Testis (tissue), 3 donors: Measurements from ENCODE around the gene ATP1A4. TPM values are rescaled to one million over a fixed set of nuclear protein-coding genes. Genes with fewer than 3 reads are reported as not detected.

Experiments
- DNase-seq: peaks from one replicate; pipeline ENCODE4 v3.0.0-alpha.2; 2019
- H3K27ac ChIP-seq, 2 donors: fragments of 200-600 bp; sonication (generic); one replicate each; pipeline ENCODE4 v1.5.1; 2019
- H3K27me3 ChIP-seq: fragments of 200-600 bp; sonication (generic); one replicate; pipeline ENCODE4 v1.5.1; 2019
- H3K36me3 ChIP-seq: fragments of 200-600 bp; sonication (generic); one replicate; pipeline ENCODE4 v1.5.1; 2017; ENCODE audit warnings: low read depth; ENCODE audit errors: missing control alignments
- H3K4me1 ChIP-seq: fragments of 200-600 bp; sonication (generic); one replicate; pipeline ENCODE4 v1.5.1; 2019
- H3K4me3 ChIP-seq, 2 donors: fragments of 200-600 bp; sonication (generic); one replicate each; pipeline ENCODE4 v1.5.1; 2017 to 2019
- H3K9me3 ChIP-seq: fragments of 200-600 bp; sonication (generic); one replicate; pipeline ENCODE4 v1.5.1; 2017
- POLR2A ChIP-seq: fragments of 450-650 bp; IDR thresholded peaks from one replicate; pipeline ENCODE4 v1.6.1; 2017; ENCODE audit warnings: antibody characterized with exemption, mild to moderate bottlenecking, moderate library complexity
- WGBS, 2 donors: methylation state at CpG; one replicate each; pipeline ENCODE4 v1.1.5; 2018; 5-methylcytosine and 5-hydroxymethylcytosine counted together
- intact Hi-C: fragments of 100-400 bp; cut with DNase I; formaldehyde crosslinking; loops from one replicate; pipeline ENCODE4 v1.15.1; 2023; ENCODE audit warnings: low total_unique reads
- polyA plus RNA-seq: library from polyadenylated mRNA; stranded (reverse); fragments of 350-450 nt; fragmentation: Illumina TruSeq; extraction: RNeasy Lipid Tissue Mini Kit (QIAGEN cat#74804); gene quantifications from one replicate; pipeline ENCODE4 v1.2.3, GENCODE V29; 2014; ENCODE audit warnings: low read depth, low replicate concordance; ENCODE audit not compliant: insufficient read depth
- total RNA-seq, 2 donors: library from RNA; depleted of rRNA; stranded (reverse); fragments of >200 nt; gene quantifications; one replicate each; pipeline ENCODE4 v1.2.3, GENCODE V29; 2016
- TF ChIP-seq, protein P1 (sequence below), 3 experiments: fragments of 450-650 bp in 2 of 3; fragments of 200-600 bp in 1 of 3; sonication (generic) in 1 of 3; IDR thresholded peaks; one replicate each; pipeline ENCODE4 v1.5.1; 2016 to 2019; ENCODE audit warnings: antibody characterized with exemption in 3 of 3, mild to moderate bottlenecking in 2 of 3, moderate library complexity in 1 of 3

ATP1A4 gene
- total and polyA plus RNA-seq, 3 donors from 2014 or later: 13.3 to 38.6 (median 23.0) TPM

DNA sequence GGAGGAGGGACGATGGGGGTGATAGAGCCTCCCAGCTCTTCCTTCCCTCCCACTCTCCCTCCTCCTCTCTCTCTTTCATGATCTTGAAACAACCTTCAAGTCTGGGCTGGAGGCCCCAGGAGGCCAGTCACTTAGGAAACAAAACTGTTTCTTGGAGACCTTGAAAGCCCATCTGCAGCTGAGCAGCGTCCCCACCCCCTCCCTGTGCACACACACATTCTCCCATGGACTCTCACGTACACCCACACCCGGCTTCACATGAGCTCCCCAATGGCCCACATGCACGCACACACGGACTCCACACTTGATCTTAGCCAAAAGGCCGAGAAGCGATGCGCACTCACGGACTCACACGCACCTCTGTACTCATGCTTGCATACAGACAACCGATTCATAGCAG, 39.0 kb upstream of the ATP1A4 start:
- peak overlapping the region in 1 of 2 donors; percentile 36 for H3K27ac ChIP-seq
- DNase-seq: peak; percentile 68
- WGBS, 2 donors: 42 to 51% methylated on average over 12 of the region's 12 CpGs
- intact Hi-C loops: no loop called here
- no peaks in the 10 kb centered on the region for H3K9me3 ChIP-seq
- no peaks in the 10 kb centered on the region for H3K36me3 ChIP-seq
- H3K27me3 ChIP-seq: no peaks in the 10 kb centered on the region
- TF ChIP-seq, protein P1, sequence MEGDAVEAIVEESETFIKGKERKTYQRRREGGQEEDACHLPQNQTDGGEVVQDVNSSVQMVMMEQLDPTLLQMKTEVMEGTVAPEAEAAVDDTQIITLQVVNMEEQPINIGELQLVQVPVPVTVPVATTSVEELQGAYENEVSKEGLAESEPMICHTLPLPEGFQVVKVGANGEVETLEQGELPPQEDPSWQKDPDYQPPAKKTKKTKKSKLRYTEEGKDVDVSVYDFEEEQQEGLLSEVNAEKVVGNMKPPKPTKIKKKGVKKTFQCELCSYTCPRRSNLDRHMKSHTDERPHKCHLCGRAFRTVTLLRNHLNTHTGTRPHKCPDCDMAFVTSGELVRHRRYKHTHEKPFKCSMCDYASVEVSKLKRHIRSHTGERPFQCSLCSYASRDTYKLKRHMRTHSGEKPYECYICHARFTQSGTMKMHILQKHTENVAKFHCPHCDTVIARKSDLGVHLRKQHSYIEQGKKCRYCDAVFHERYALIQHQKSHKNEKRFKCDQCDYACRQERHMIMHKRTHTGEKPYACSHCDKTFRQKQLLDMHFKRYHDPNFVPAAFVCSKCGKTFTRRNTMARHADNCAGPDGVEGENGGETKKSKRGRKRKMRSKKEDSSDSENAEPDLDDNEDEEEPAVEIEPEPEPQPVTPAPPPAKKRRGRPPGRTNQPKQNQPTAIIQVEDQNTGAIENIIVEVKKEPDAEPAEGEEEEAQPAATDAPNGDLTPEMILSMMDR (IDR thresholded peaks at IDR 0.05): no peak
- TF ChIP-seq POLR2A: no peak
- H3K4me1 ChIP-seq: peaks cover 47% of the 10 kb centered on the region
- H3K4me3 ChIP-seq: no peak overlapping the region

DNA sequence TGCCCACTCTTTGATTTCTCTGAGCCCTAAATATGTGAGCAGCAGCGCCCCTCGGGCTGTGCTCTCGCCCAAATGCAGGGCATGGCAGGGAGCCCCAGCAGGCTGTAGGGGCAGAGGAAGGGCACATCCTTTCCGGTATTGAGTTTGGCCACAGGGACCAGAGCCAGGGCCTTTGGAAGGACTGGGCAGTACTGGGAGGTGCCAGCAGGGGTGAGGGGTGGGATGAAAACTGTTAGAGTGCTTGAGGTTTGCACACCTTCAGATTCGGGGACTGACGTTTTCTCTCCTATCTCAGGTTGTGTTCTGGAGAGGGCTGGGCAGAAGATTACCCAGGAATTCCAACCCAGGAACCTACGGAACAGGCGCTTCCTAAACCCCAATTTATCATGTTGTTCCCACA, 38.0 kb upstream of the ATP1A4 start:
- DNase-seq: no peak
- peak overlapping the region in 1 of 2 donors; percentile 72 for H3K27ac ChIP-seq
- intact Hi-C loops: no loop called here
- H3K9me3 ChIP-seq: no peaks in the 10 kb centered on the region
- no peaks in the 10 kb centered on the region for H3K27me3 ChIP-seq
- WGBS, 2 donors: 75 to 89% methylated on average over 8 of the region's 8 CpGs
- H3K4me3 ChIP-seq: no peak overlapping the region
- peaks cover 54% of the 10 kb centered on the region for H3K4me1 ChIP-seq
- no peaks in the 10 kb centered on the region for H3K36me3 ChIP-seq
- TF ChIP-seq, protein P1 (IDR thresholded peaks at IDR 0.05): no peak
- no peak for TF ChIP-seq POLR2A

DNA sequence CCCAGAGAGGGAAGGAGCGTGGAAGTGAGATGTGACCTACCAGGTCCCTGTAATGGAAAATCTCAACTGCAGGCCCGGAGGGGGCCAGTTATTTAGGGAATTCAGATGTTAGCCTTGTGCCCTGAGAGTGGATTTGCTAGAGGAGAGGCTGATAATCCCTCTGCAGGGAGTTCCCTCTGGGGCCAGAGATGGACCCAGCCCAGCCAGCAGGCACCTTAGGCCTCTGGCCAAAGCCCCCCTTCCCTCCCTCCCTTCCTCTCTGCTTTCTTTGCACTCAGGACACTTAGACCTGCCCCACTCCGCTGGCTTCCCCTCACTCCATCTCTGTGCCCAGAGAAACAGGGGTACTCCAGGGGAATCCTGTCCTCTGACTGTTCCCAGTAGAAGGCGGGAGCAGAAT, 37.3 kb upstream of the ATP1A4 start:
- H3K4me1 ChIP-seq: peaks cover 57% of the 10 kb centered on the region
- H3K9me3 ChIP-seq: no peaks in the 10 kb centered on the region
- peak overlapping the region; percentile 39 to 72 for H3K27ac ChIP-seq
- no peaks in the 10 kb centered on the region for H3K27me3 ChIP-seq
- TF ChIP-seq, protein P1 (IDR thresholded peaks at IDR 0.05): no peak
- TF ChIP-seq POLR2A: no peak
- no peak for DNase-seq
- no peak overlapping the region for H3K4me3 ChIP-seq
- H3K36me3 ChIP-seq: no peaks in the 10 kb centered on the region
- 57 to 59% methylated on average over 4 of the region's 4 CpGs for WGBS, 2 donors
- intact Hi-C loops: no loop called here

DNA sequence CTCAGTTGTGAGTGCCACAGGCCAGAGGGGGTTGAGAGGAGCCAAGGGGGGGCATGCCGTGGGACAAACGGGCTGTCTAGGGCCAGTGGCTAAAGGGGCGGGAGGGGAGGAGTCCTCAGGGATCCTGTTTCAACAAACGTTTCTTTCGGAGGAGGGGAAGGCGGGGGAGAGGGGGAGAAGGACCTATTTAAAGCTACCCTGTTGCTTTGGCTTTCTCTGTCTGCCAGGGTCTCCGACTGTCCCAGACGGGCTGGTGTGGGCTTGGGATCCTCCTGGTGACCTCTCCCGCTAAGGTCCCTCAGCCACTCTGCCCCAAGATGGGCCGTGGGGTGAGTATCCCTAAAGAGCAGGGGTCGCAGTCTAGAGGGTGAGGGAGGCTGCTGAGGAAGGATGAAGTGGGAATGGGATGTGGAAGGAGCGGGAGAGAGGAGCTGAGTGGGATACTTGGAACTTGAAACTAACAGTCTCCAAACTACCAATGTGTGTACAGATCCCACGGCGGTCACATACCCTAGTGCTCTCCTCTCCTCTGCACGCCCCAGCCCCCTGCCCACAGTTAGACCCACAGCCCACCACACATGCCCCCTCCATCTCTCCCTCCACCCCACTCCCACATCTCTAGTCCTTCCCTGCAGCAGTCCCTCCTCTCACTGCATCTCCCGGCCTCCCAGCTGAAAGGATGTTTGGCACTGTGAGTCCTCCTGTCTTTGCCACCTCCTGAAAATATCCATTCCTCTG, 35.7 kb upstream of the ATP1A4 start, which contains the start of gene ATP1A2:
Gene ATP1A2, plus strand, starts transcription at position 215 of the 738 bp plus-strand sequence. Its CDS starts 103 bp downstream, at position 318.
- H3K27me3 ChIP-seq: no peaks in the 10 kb centered on the region
- no peaks in the 10 kb centered on the region for H3K36me3 ChIP-seq
- H3K4me3 ChIP-seq: peak within 1 kb of the TSS; percentile 6 to 48
- intact Hi-C loops: no loop called here
- H3K27ac ChIP-seq: peak within 1 kb of the TSS; percentile 55 to 72
- no peak for TF ChIP-seq POLR2A
- TF ChIP-seq, protein P1 (IDR thresholded peaks at IDR 0.05): no peak
- no peaks in the 10 kb centered on the region for H3K9me3 ChIP-seq
- DNase-seq: peak; percentile 52
- WGBS, 2 donors: 29 to 35% methylated on average over 13 to 16 of the region's 16 CpGs
- peaks cover 58% of the 10 kb centered on the region for H3K4me1 ChIP-seq
